Measurements from ENCODE around the gene INTS12. TPM values are rescaled to one million over a fixed set of nuclear protein-coding genes. Genes with fewer than 3 reads are reported as not detected.
"Not testable (repeated sequence)": the region's sequence is repeated elsewhere in the genome, so short reads cannot be mapped to it uniquely, and the experiment has no call there.

Gene INTS12
- total RNA-seq, 2 donors from 2014 or later = 21.4 to 23.3 TPM

DNA sequence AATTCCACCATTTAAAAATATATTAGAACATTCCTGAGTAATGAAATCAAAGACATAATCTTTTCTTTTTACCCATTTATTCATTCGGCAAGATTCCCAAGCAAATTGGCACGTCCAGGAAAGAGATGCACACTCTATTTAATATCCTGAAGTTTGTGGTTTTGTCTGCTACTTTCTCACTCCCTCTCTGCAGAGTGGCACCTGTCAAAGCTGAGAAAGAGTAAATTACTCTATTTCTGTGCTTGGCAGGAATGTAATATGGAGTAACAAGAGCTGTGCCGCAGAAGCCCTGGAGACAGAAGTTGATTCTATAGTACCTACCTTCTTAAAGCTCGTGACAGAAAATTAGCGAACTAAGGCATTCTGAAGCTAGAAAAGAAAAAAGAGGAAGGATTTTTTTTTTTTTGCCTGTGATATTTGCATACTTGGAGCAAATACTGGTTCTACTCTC is 5.6 kb upstream of the INTS12 start:
- Mint-ChIP-seq H3K9me3 (no peaks in the 10 kb centered on the region), H3K4me1 (ENCODE audit: low read depth) (no peaks in the 10 kb centered on the region), H3K36me3 (ENCODE audit: insufficient read depth in 2 of 2) (peaks cover 2% of the 10 kb centered on the region in 2 donors), H3K27me3 (ENCODE audit: low read depth) (no peaks in the 10 kb centered on the region), H3K4me3 (no peak overlapping the region), H3K27ac (no peak overlapping the region)
- ATAC-seq (replicated peaks in 1 of 2) = no peak
- DNase-seq = no peak

DNA sequence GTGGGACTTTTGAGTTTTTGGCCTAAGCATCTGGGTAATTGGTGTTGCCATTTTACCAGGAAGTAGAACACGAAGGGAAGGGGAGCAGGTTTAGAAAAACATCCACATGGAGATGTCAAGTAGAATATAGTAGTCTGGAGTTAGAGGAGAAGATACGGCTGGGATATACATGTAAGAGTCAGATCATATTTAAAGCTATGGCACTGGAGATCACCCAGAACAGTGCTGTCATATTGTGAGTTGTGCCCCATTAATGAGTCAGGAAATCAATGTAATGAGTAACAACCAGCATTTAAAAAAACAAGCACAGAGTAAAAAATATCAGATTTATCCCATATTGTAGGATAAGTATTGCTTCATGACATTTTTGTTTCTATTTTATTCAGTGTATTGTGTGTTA is 4.3 kb upstream of the INTS12 start:
- Mint-ChIP-seq H3K4me1 (ENCODE audit: low read depth) (peaks cover 2% of the 10 kb centered on the region), H3K36me3 (ENCODE audit: insufficient read depth in 2 of 2) (peaks cover 3% of the 10 kb centered on the region in 2 donors), H3K9me3 (no peaks in the 10 kb centered on the region), H3K27me3 (ENCODE audit: low read depth) (no peaks in the 10 kb centered on the region), H3K27ac (no peak overlapping the region), H3K4me3 (no peak overlapping the region)
- no peak for ATAC-seq (replicated peaks in 1 of 2)
- no peak for DNase-seq

DNA sequence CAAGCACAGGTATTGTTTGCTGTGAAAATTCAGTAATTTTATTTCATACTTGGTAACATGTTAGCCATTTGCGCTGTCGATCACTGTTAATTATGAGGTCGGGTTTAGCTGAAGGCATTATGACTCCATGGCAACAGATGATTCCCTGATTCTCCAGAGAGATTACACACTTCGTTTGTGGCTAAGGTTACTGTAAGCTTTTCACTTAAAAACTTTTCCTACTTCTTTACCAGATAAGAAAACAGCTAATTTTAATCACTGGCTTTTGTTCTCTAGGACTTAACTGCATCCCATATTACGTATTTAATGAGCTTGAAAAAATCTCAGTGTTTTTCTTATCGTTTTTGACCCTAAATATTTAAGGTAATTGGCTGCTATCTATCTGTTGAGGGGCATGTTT is 2.2 kb upstream of the INTS12 start:
- peaks cover 0 to 2% of the 10 kb centered on the region in 2 donors for H3K9me3 Mint-ChIP-seq
- H3K27ac Mint-ChIP-seq = no peak overlapping the region
- ATAC-seq (replicated peaks in 1 of 2) (no peak), DNase-seq (no peak)
- peaks cover 23% of the 10 kb centered on the region for H3K4me1 Mint-ChIP-seq (ENCODE audit: low read depth)
- H3K36me3 Mint-ChIP-seq (ENCODE audit: insufficient read depth in 2 of 2) = peaks cover 3 to 6% of the 10 kb centered on the region in 2 donors
- no peak overlapping the region for H3K4me3 Mint-ChIP-seq
- H3K27me3 Mint-ChIP-seq (ENCODE audit: low read depth) = no peaks in the 10 kb centered on the region

DNA sequence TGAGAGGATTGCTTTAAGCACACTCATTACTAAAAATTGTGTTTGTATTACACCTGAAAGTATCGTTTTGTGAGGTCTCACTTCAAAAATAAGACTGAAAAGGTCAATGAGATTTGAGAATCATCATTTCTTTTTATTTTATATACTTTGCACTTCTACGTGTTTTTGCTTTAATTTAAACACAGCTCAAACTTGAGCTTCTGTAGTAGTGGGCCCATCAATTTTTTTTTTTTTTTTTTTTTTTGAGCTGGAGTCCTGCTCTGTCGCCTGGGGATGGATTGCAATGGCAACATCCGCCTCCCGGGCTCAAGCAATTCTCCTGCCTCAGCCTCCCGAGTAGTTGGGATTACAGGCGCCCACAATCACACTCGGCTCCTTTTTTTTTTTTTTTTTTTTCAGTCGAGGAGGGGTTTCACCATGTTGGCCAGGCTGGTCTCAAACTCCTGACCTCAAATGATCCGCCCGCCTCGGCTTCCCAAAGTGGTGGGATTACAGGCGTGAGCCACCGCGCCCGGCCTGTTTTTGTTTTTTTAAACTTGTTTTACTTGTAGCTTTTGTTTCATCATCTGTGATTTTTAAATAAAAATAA is 1.6 kb upstream of the INTS12 start:
- Mint-ChIP-seq H3K36me3 (ENCODE audit: insufficient read depth in 2 of 2) (peaks cover 3 to 6% of the 10 kb centered on the region in 2 donors), H3K9me3 (peaks cover 0 to 2% of the 10 kb centered on the region in 2 donors), H3K4me3 (peak overlapping the region; percentile 58 to 98), H3K27ac (no peak overlapping the region), H3K4me1 (ENCODE audit: low read depth) (peaks cover 25% of the 10 kb centered on the region), H3K27me3 (ENCODE audit: low read depth) (no peaks in the 10 kb centered on the region)
- ATAC-seq (replicated peaks in 1 of 2) = no peak
- DNase-seq = no peak

DNA sequence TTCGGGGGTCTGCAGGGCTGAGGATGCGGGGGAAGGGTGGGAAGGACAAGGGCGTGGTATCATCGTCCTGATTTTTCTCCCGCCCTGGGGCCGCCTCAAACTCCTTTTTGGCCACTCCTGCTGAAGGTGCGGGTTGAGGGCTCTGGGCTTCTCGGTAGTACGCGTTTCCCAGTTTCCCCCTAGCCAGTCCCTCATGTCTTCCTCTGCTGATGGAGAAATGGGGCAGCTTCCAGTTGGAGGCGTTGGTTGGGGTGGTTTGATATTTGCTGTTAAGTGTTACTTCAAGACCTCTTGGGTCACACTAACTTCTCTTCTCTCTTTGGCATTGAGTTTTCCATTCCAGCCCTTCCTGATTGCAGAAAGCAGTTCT is 577 bp upstream of the INTS12 start:
- ATAC-seq (replicated peaks in 1 of 2) (peak; percentile 29 to 32), DNase-seq (peak; percentile 9 to 22)
- Mint-ChIP-seq H3K4me1 (ENCODE audit: low read depth) (peaks cover 25% of the 10 kb centered on the region), H3K9me3 (peaks cover 0 to 2% of the 10 kb centered on the region in 2 donors), H3K4me3 (peak overlapping the region; percentile 94 to 98), H3K27me3 (ENCODE audit: low read depth) (no peaks in the 10 kb centered on the region), H3K27ac (peak overlapping the region; percentile 82), H3K36me3 (ENCODE audit: insufficient read depth in 2 of 2) (peaks cover 3 to 6% of the 10 kb centered on the region in 2 donors)

DNA sequence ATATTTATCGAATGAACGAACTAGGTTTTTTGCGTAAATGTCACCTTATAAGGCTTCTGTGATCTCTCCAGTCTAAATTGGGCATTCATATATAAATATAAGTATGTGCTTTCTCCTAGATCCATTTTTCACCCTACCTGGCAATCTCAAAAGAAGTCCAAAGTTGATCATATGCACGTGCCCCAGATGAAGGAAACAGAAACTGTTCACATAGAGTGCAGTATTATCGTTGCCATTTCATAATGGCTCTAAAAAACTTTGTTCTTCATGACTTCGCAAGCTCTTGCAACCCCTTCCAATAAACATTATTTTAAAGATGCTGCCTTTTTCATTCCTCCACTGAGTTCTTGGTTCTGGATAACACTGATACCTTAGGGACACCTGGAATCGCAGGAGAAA is 708 bp downstream of the INTS12 start:
- H3K27me3 Mint-ChIP-seq (ENCODE audit: low read depth) = no peaks in the 10 kb centered on the region
- H3K27ac Mint-ChIP-seq = peak overlapping the region; percentile 92
- peak overlapping the region; percentile 94 to 98 for H3K4me3 Mint-ChIP-seq
- H3K4me1 Mint-ChIP-seq (ENCODE audit: low read depth) = peaks cover 25% of the 10 kb centered on the region
- ATAC-seq (replicated peaks in 1 of 2) (no peak), DNase-seq (no peak)
- H3K36me3 Mint-ChIP-seq (ENCODE audit: insufficient read depth in 2 of 2) = peaks cover 3 to 6% of the 10 kb centered on the region in 2 donors
- peaks cover 0 to 2% of the 10 kb centered on the region in 2 donors for H3K9me3 Mint-ChIP-seq

DNA sequence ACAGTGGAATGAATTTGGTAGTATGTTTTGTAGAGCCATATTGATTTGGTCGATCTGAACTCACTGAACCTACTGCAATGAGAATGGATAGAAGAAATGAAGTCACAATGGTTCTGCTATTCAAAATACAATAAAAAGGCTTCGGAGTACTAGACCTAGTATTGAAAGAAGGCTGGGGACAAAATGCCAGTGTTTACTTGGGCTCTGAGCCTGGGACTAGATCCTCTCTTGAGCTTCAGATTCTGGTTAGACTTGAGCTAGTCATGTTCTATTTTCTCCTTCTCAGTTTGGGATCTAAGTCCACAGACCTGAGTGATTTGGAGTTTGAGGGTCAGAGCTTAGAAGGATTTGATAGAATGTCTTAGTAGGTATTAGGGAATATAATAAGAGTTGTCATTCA is 9.9 kb downstream of the INTS12 start:
- H3K4me3 Mint-ChIP-seq = no peak overlapping the region

DNA sequence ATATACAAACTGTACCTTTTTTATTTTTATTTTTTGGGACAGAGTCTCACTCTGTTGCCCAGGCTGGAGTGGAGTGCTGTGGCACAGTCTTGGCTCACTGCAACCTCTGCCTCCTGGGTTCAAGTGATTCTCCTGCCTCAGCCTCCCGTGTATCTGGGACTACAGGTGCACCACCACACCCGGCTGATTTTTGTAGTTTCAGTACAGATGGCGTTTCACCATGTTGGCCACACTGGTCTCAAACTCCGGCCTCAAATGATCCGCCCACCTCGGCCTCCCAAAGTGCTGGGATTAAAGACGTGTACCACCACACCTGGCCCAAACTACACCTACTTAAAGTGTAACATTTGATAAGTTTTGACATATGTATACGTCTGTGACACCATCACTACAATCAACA is 12.7 kb downstream of the INTS12 start:
- H3K9me3 Mint-ChIP-seq; ATAC-seq (replicated peaks in 1 of 2); H3K4me3 Mint-ChIP-seq; H3K4me1 Mint-ChIP-seq (ENCODE audit: low read depth); H3K27me3 Mint-ChIP-seq (ENCODE audit: low read depth); DNase-seq; H3K27ac Mint-ChIP-seq: not testable (repeated sequence)
- H3K36me3 Mint-ChIP-seq (ENCODE audit: insufficient read depth in 2 of 2) = peaks cover 3 to 15% of the 10 kb centered on the region in 2 donors

More for the DNA sequence above, 9.9 kb downstream of the INTS12 start:
- Mint-ChIP-seq H3K9me3 (no peaks in the 10 kb centered on the region), H3K4me1 (ENCODE audit: low read depth) (peaks cover 9% of the 10 kb centered on the region), H3K27ac (no peak overlapping the region), H3K36me3 (ENCODE audit: insufficient read depth in 2 of 2) (peaks cover 3 to 12% of the 10 kb centered on the region in 2 donors), H3K27me3 (ENCODE audit: low read depth) (no peaks in the 10 kb centered on the region)
- ATAC-seq (replicated peaks in 1 of 2) (no peak), DNase-seq (no peak)

DNA sequence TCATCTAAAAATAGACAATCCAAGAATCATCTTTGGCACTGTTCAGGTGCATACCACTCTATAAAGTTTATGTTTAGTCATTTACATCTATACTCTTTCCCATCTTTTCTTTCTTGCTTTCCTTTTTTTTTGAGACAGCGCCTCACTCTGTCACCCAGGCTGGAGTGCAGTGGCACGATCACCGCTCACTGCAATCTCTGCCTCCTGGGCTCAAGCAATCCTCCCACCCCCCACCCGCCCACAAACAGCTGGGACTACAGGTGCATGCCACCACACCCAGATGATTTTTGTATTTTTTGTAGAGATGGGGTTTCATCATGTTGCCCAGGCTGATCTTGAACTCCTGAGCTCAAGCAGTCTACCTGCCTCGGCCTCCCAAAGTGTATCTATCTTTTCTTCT is 13.7 kb downstream of the INTS12 start:
- H3K27ac Mint-ChIP-seq; H3K4me1 Mint-ChIP-seq (ENCODE audit: low read depth); DNase-seq; H3K27me3 Mint-ChIP-seq (ENCODE audit: low read depth); ATAC-seq (replicated peaks in 1 of 2); H3K9me3 Mint-ChIP-seq; H3K4me3 Mint-ChIP-seq: not testable (repeated sequence)
- H3K36me3 Mint-ChIP-seq (ENCODE audit: insufficient read depth in 2 of 2) = peaks cover 4 to 17% of the 10 kb centered on the region in 2 donors

DNA sequence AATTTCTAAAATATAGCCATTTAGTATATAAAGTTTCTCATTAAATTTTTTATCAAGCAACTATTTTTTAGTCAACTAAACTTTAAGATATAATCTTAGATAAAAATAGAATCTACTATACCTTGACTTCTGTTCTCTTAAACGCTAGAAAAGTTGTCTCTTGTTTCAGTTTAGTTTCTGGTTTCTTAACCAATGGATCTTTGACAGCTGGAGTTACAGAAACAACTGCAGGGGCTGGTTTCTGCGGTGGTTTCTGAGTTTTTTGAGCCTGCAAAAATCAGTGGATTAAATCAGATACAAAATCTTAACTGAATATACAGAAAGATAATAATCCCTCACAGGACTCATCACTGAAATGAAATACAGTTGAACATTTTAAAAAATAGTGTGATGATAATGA is 21.9 kb downstream of the INTS12 start:
- no peaks in the 10 kb centered on the region for H3K9me3 Mint-ChIP-seq
- no peak for ATAC-seq (replicated peaks in 1 of 2)
- H3K36me3 Mint-ChIP-seq (ENCODE audit: insufficient read depth in 2 of 2) = peaks cover 1 to 20% of the 10 kb centered on the region in 2 donors
- no peak for DNase-seq
- H3K4me1 Mint-ChIP-seq (ENCODE audit: low read depth) = no peaks in the 10 kb centered on the region
- no peak overlapping the region for H3K4me3 Mint-ChIP-seq
- H3K27me3 Mint-ChIP-seq (ENCODE audit: low read depth) = no peaks in the 10 kb centered on the region
- no peak overlapping the region for H3K27ac Mint-ChIP-seq

DNA sequence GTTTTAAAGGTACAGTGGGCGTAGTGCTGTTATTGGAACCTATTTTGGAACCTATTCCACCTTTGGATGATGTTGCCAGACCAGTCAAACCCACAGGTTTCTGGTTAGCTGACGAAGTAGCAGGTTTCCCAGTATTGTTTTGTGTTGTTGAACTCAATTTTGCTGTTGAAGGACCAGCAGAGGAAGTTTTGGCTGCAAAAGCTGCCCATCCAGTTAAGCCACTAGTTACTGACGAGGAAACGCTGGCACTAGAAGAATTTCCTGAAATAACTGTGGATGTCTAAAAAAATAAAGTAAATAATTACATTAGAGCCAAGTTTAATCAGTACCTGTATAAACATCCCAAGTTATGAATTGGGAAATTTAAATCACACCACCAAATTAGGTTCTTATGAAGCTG is 25.5 kb downstream of the INTS12 start:
- no peak overlapping the region for H3K27ac Mint-ChIP-seq

DNA sequence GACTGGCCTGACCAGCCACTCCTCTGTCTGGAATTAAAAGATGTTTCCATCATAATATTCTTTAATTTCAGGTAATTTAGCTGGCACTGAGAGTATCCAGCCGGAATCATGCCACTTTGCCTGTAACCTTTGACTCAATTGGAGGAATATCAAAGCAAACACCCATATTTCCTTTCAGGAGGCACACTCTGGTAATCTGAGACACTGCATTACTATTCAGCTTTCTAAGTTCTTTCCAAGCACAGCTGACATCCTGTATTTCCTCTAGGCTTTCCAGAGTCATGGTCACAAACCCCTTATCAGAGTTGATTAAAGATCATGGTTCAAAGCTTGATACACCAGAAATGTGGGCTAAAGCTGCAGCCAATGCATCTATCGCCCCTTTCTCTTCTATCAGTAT is 29.3 kb downstream of the INTS12 start:
- DNase-seq = no peak
- Mint-ChIP-seq H3K9me3 (no peaks in the 10 kb centered on the region), H3K4me3 (no peak overlapping the region), H3K4me1 (ENCODE audit: low read depth) (no peaks in the 10 kb centered on the region), H3K36me3 (ENCODE audit: insufficient read depth in 2 of 2) (peaks cover 0 to 8% of the 10 kb centered on the region in 2 donors), H3K27ac (no peak overlapping the region), H3K27me3 (ENCODE audit: low read depth) (no peaks in the 10 kb centered on the region)
- ATAC-seq (replicated peaks in 1 of 2) = no peak

More for the DNA sequence above, 25.5 kb downstream of the INTS12 start:
- no peaks in the 10 kb centered on the region for H3K4me1 Mint-ChIP-seq (ENCODE audit: low read depth)
- DNase-seq (no peak), ATAC-seq (replicated peaks in 1 of 2) (no peak)
- H3K27me3 Mint-ChIP-seq (ENCODE audit: low read depth) = no peaks in the 10 kb centered on the region
- no peak overlapping the region for H3K4me3 Mint-ChIP-seq
- H3K36me3 Mint-ChIP-seq (ENCODE audit: insufficient read depth in 2 of 2) = peaks cover 0 to 11% of the 10 kb centered on the region in 2 donors
- H3K9me3 Mint-ChIP-seq = no peaks in the 10 kb centered on the region

DNA sequence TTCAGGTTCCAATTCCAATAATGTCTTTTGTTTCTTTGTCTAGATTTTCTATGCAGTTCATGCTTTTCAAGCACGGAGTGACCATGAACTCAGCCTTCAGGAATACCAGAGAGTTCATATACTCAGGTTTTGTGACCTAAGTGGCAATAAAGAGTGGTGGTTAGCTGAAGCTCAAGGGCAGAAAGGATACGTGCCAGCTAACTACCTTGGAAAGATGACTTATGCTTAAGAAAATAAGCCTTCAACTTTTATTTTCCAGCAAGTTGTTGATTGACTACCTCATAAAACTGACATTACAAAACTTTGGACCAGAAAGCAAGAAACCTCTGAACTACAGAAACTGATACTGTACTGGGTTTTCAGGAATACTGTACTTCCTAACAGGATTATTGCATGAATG is 30.8 kb downstream of the INTS12 start:
- no peaks in the 10 kb centered on the region for H3K27me3 Mint-ChIP-seq (ENCODE audit: low read depth)
- peaks cover 0 to 8% of the 10 kb centered on the region in 2 donors for H3K36me3 Mint-ChIP-seq (ENCODE audit: insufficient read depth in 2 of 2)
- H3K27ac Mint-ChIP-seq = no peak overlapping the region
- ATAC-seq (replicated peaks in 1 of 2) (no peak), DNase-seq (no peak)
- no peaks in the 10 kb centered on the region for H3K9me3 Mint-ChIP-seq
- no peak overlapping the region for H3K4me3 Mint-ChIP-seq
- H3K4me1 Mint-ChIP-seq (ENCODE audit: low read depth) = no peaks in the 10 kb centered on the region

DNA sequence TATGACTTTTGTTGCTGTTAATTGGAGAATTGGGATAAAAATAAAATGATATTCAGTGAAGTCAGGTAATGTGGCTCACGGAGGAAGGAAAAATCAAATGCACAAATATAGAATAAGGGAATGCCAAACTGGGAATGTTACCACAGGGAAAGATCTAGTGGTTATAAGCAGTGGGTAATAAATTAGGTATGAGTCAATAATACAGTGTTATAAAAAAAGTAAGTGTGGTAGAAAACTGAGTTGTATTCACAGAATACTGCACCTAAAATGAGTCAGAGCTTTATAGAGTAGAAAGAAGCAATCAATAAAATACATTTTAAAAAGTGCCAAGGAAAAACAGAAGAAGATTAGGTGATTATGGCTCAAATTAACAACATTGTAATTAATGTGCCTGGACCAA is 34.5 kb downstream of the INTS12 start:
- Mint-ChIP-seq H3K4me3 (no peak overlapping the region), H3K4me1 (ENCODE audit: low read depth) (no peaks in the 10 kb centered on the region), H3K27ac (no peak overlapping the region), H3K9me3 (no peaks in the 10 kb centered on the region), H3K36me3 (ENCODE audit: insufficient read depth in 2 of 2) (no peaks in the 10 kb centered on the region), H3K27me3 (ENCODE audit: low read depth) (no peaks in the 10 kb centered on the region)
- DNase-seq (no peak), ATAC-seq (replicated peaks in 1 of 2) (no peak)

Data from activated T-cell treated with anti-CD3 and anti-CD28 coated beads, Interleukin-2, amount 50 U/mL, for 72 hours (primary cell).